ENCODE data around the gene ERC1.

ERC1 gene

GRCh38 chr12:1456885-1457284 is 465.9 kb downstream of the ERC1 start:
- Histone ChIP-seq H3K9me3 (ENCODE audit: low read depth, low read length) (no peaks in the 10 kb centered on the region), H3K36me3 (ENCODE audit: insufficient read depth, low read length) (no peaks in the 10 kb centered on the region), H3K27ac (no peak overlapping the region), H3K9ac (ENCODE audit: insufficient read length) (no peak overlapping the region), H3K4me3 (no peak overlapping the region)
- no peak for DNase-seq (ENCODE audit: low read depth, low spot score)
- no peak for TF ChIP-seq EZH2 (IDR thresholded peaks at IDR 0.05)
- no peak for TF ChIP-seq POLR2AphosphoS5 (IDR thresholded peaks at IDR 0.05; ENCODE audit: borderline replicate concordance, low read depth, low read length)
- no peak for TF ChIP-seq FOXP2 (optimal IDR thresholded peaks at IDR 0.05; ENCODE audit: control extremely low read depth, extremely low read length, insufficient read depth)

- Histone ChIP-seq H3K9ac (ENCODE audit: insufficient read length) (no peak overlapping the region), H3K27ac (no peak overlapping the region), H3K36me3 (ENCODE audit: insufficient read depth, low read length) (0 out of 2 replicates have a peak, but pooled peaks cover 2% of the 10 kb centered on the region), H3K4me3 (no peak overlapping the region), H3K9me3 (ENCODE audit: low read depth, low read length) (no peaks in the 10 kb centered on the region)
- no peak for DNase-seq (ENCODE audit: low read depth, low spot score)
- TF ChIP-seq EZH2 (IDR thresholded peaks at IDR 0.05) (no peak), FOXP2 (optimal IDR thresholded peaks at IDR 0.05; ENCODE audit: control extremely low read depth, extremely low read length, insufficient read depth) (no peak), POLR2AphosphoS5 (IDR thresholded peaks at IDR 0.05; ENCODE audit: borderline replicate concordance, low read depth, low read length) (no peak)
Observed at GRCh38 chr12:1457901-1458300, 466.9 kb downstream of the ERC1 start.

GRCh38 chr12:1459339-1459738 is 468.3 kb downstream of the ERC1 start:
- no peaks in the 10 kb centered on the region for H3K9me3 ChIP-seq (ENCODE audit: low read depth, low read length)
- 0 out of 2 replicates have a peak, but pooled peaks cover 2% of the 10 kb centered on the region for H3K36me3 ChIP-seq (ENCODE audit: insufficient read depth, low read length)
- H3K27ac ChIP-seq: no peak overlapping the region
- no peak overlapping the region for H3K9ac ChIP-seq (ENCODE audit: insufficient read length)
- H3K4me3 ChIP-seq: no peak overlapping the region
- DNase-seq (ENCODE audit: low read depth, low spot score): no peak
- TF ChIP-seq FOXP2 (optimal IDR thresholded peaks at IDR 0.05; ENCODE audit: control extremely low read depth, extremely low read length, insufficient read depth) (no peak), EZH2 (IDR thresholded peaks at IDR 0.05) (no peak)

GRCh38 chr12:1463073-1463905 is 472.3 kb downstream of the ERC1 start:
- TF ChIP-seq POLR2AphosphoS5 (IDR thresholded peaks at IDR 0.05; ENCODE audit: borderline replicate concordance, low read depth, low read length): no peak
- TF ChIP-seq FOXP2 (optimal IDR thresholded peaks at IDR 0.05; ENCODE audit: control extremely low read depth, extremely low read length, insufficient read depth): no peak
- TF ChIP-seq EZH2 (IDR thresholded peaks at IDR 0.05): no peak
- H3K36me3 ChIP-seq (ENCODE audit: insufficient read depth, low read length): 0 out of 2 replicates have a peak, but pooled peaks cover 2% of the 10 kb centered on the region
- no peak overlapping the region for H3K9ac ChIP-seq (ENCODE audit: insufficient read length)
- no peaks in the 10 kb centered on the region for H3K9me3 ChIP-seq (ENCODE audit: low read depth, low read length)
- DNase-seq (ENCODE audit: low read depth, low spot score): no peak
- no peak overlapping the region for H3K4me3 ChIP-seq
- H3K27ac ChIP-seq: no peak overlapping the region

- no peak overlapping the region for H3K27ac ChIP-seq
- no peak for DNase-seq (ENCODE audit: low read depth, low spot score)
- H3K9ac ChIP-seq (ENCODE audit: insufficient read length): no peak overlapping the region
- H3K36me3 ChIP-seq (ENCODE audit: insufficient read depth, low read length): 0 out of 2 replicates have a peak, but pooled peaks cover 2% of the 10 kb centered on the region
- TF ChIP-seq FOXP2 (optimal IDR thresholded peaks at IDR 0.05; ENCODE audit: control extremely low read depth, extremely low read length, insufficient read depth): no peak
- no peak for TF ChIP-seq EZH2 (IDR thresholded peaks at IDR 0.05)
- TF ChIP-seq POLR2AphosphoS5 (IDR thresholded peaks at IDR 0.05; ENCODE audit: borderline replicate concordance, low read depth, low read length): no peak
- no peak overlapping the region for H3K4me3 ChIP-seq
- no peaks in the 10 kb centered on the region for H3K9me3 ChIP-seq (ENCODE audit: low read depth, low read length)
Observed at GRCh38 chr12:1464925-1465324, 473.9 kb downstream of the ERC1 start.

GRCh38 chr12:1465990-1466389 is 475.0 kb downstream of the ERC1 start:
- TF ChIP-seq FOXP2 (optimal IDR thresholded peaks at IDR 0.05; ENCODE audit: control extremely low read depth, extremely low read length, insufficient read depth) (no peak), POLR2AphosphoS5 (IDR thresholded peaks at IDR 0.05; ENCODE audit: borderline replicate concordance, low read depth, low read length) (no peak), EZH2 (IDR thresholded peaks at IDR 0.05) (no peak)
- Histone ChIP-seq H3K27ac (no peak overlapping the region), H3K4me3 (no peak overlapping the region), H3K36me3 (ENCODE audit: insufficient read depth, low read length) (0 out of 2 replicates have a peak, but pooled peaks cover 2% of the 10 kb centered on the region), H3K9ac (ENCODE audit: insufficient read length) (no peak overlapping the region), H3K9me3 (ENCODE audit: low read depth, low read length) (no peaks in the 10 kb centered on the region)
- no peak for DNase-seq (ENCODE audit: low read depth, low spot score)

GRCh38 chr12:1466481-1467154 is 475.6 kb downstream of the ERC1 start:
- no peak for DNase-seq (ENCODE audit: low read depth, low spot score)
- H3K9ac ChIP-seq (ENCODE audit: insufficient read length): no peak overlapping the region
- no peak overlapping the region for H3K4me3 ChIP-seq
- no peak for TF ChIP-seq POLR2AphosphoS5 (IDR thresholded peaks at IDR 0.05; ENCODE audit: borderline replicate concordance, low read depth, low read length)
- no peak for TF ChIP-seq EZH2 (IDR thresholded peaks at IDR 0.05)
- no peak for TF ChIP-seq FOXP2 (optimal IDR thresholded peaks at IDR 0.05; ENCODE audit: control extremely low read depth, extremely low read length, insufficient read depth)
- no peaks in the 10 kb centered on the region for H3K9me3 ChIP-seq (ENCODE audit: low read depth, low read length)
- no peak overlapping the region for H3K27ac ChIP-seq
- 0 out of 2 replicates have a peak, but pooled peaks cover 2% of the 10 kb centered on the region for H3K36me3 ChIP-seq (ENCODE audit: insufficient read depth, low read length)

- Histone ChIP-seq H3K4me3 (no peak overlapping the region), H3K9me3 (ENCODE audit: low read depth, low read length) (no peaks in the 10 kb centered on the region), H3K9ac (ENCODE audit: insufficient read length) (no peak overlapping the region), H3K27ac (no peak overlapping the region), H3K36me3 (ENCODE audit: insufficient read depth, low read length) (no peaks in the 10 kb centered on the region)
- TF ChIP-seq EZH2 (IDR thresholded peaks at IDR 0.05): no peak
- DNase-seq (ENCODE audit: low read depth, low spot score): no peak
Observed at GRCh38 chr12:1467710-1468109, 476.7 kb downstream of the ERC1 start.
